GM12878 (cell line): ENCODE data around the gene INTS13. TPM values are rescaled to one million over a fixed set of nuclear protein-coding genes. Genes with fewer than 3 reads are reported as not detected.

Experiments used
- BACH1 ChIP-seq: fragments of 450-650 bp; IDR thresholded peaks from 2 replicates; pipeline ENCODE4 v1.6.1; 2017; ENCODE audit warnings: mild to moderate bottlenecking, borderline replicate concordance
- CREB1 ChIP-seq: IDR thresholded peaks from 2 replicates; pipeline ENCODE4 v1.6.1; 2012; ENCODE audit warnings: low read depth, mild to moderate bottlenecking, inconsistent platforms
- EP300 ChIP-seq, 2 experiments: fragments of 150-350 bp in 1 of 2; IDR thresholded peaks; 2 replicates each; pipeline ENCODE4 v1.6.1; 2011 to 2012; ENCODE audit warnings: low read depth in 2 of 2, low read length in 2 of 2, borderline replicate concordance in 1 of 2, improper control_type of control experiment in 1 of 2, inconsistent platforms in 1 of 2; ENCODE audit not compliant: control insufficient read depth in 1 of 2
- HDAC2 ChIP-seq: fragments of 200-600 bp; sonication (generic); IDR thresholded peaks from 2 replicates; pipeline ENCODE4 v1.6.1; 2017
- KDM1A ChIP-seq: fragments of 200-600 bp; sonication (generic); IDR thresholded peaks from 2 replicates; pipeline ENCODE4 v1.6.1; 2016; ENCODE audit warnings: borderline replicate concordance
- KLF5 ChIP-seq: fragments of 450-650 bp; IDR thresholded peaks from 2 replicates; pipeline ENCODE4 v1.6.1; 2014; ENCODE audit warnings: mild to moderate bottlenecking; ENCODE audit not compliant: partially characterized antibody
- MEF2A ChIP-seq: IDR thresholded peaks from 2 replicates; pipeline ENCODE4 v1.6.1; 2011; ENCODE audit warnings: low read depth, mild to moderate bottlenecking, low read length, moderate library complexity; ENCODE audit not compliant: insufficient read depth
- MYB ChIP-seq: fragments of 150-350 bp; IDR thresholded peaks from 2 replicates; pipeline ENCODE4 v1.6.1; 2014; ENCODE audit warnings: mild to moderate bottlenecking, low read depth, low read length, borderline replicate concordance
- POU2F2 ChIP-seq: IDR thresholded peaks from 3 replicates; pipeline ENCODE4 v1.6.1; 2011; ENCODE audit warnings: low read depth, mild to moderate bottlenecking, low read length, borderline replicate concordance
- SIX5 ChIP-seq: IDR thresholded peaks from 2 replicates; pipeline ENCODE4 v1.6.1; 2011; ENCODE audit warnings: mild to moderate bottlenecking, low read depth, low read length, moderate library complexity; ENCODE audit not compliant: severe bottlenecking
- SP1 ChIP-seq: IDR thresholded peaks from one replicate; pipeline ENCODE4 v1.6.1; 2011; ENCODE audit warnings: low read depth, low read length
- SREBF2 ChIP-seq: IDR thresholded peaks from 2 replicates; pipeline ENCODE4 v1.6.1; 2012; ENCODE audit warnings: mild to moderate bottlenecking, low read length
- TAF1 ChIP-seq: IDR thresholded peaks from 2 replicates; pipeline ENCODE4 v1.6.1; 2011; ENCODE audit warnings: mild to moderate bottlenecking, low read depth, low read length, borderline replicate concordance
- ZBED1 ChIP-seq: IDR thresholded peaks from 2 replicates; pipeline ENCODE4 v1.6.1; 2016; ENCODE audit warnings: borderline replicate concordance
- ZNF24 ChIP-seq: fragments of 450-650 bp; IDR thresholded peaks from 2 replicates; pipeline ENCODE4 v1.6.1; 2017; ENCODE audit warnings: antibody characterized with exemption, mild to moderate bottlenecking
- ZNF384 ChIP-seq: IDR thresholded peaks from 2 replicates; pipeline ENCODE4 v1.6.1; 2012; ENCODE audit warnings: low read depth, mild to moderate bottlenecking, low read length, improper control_type of control experiment, borderline replicate concordance
- ZNF622 ChIP-seq: fragments of 450-650 bp; IDR thresholded peaks from 2 replicates; pipeline ENCODE4 v1.6.1; 2017; ENCODE audit warnings: mild to moderate bottlenecking, inconsistent platforms
- polyA plus RNA-seq, 11 experiments: library from polyadenylated mRNA; depleted of rRNA in 4 of 11; unstranded in 6 of 11; stranded (reverse) in 5 of 11; fragments of >200 nt; fragmentation: Nextera tagmentation in 4 of 11; fragmentation: Illumina TruSeq in 1 of 11; extraction: Ambion mirVana in 4 of 11; extraction: Trizol in 1 of 11; gene quantifications; 1 replicate in 1 of 11; 2 replicates in 10 of 11; pipeline versions ENCODE4 v1.2.1 to v1.2.3, GENCODE V29; 2011 to 2016; ENCODE audit warnings: inconsistent platforms in 2 of 11, missing spikeins in 2 of 11, low read depth in 1 of 11
- total RNA-seq, 4 experiments: library from RNA; depleted of rRNA in 3 of 4; stranded (reverse); fragments of >200 nt in 3 of 4; fragmentation: Illumina TruSeq in 1 of 4; extraction: Trizol in 1 of 4; gene quantifications; 2 replicates each; pipeline versions ENCODE4 v1.2.1 to v1.2.3, GENCODE V29; 2013 to 2021
- TF ChIP-seq, protein P1 (sequence below): fragments of 450-650 bp; IDR thresholded peaks from 2 replicates; pipeline ENCODE4 v1.6.1; 2017; ENCODE audit warnings: mild to moderate bottlenecking, moderate library complexity
- TF ChIP-seq, protein P2 (sequence below): IDR thresholded peaks from 2 replicates; pipeline ENCODE4 v1.6.1; 2011; ENCODE audit warnings: borderline replicate concordance, low read depth, mild to moderate bottlenecking, moderate library complexity, mixed read lengths, low read length; ENCODE audit not compliant: insufficient read depth; ENCODE audit errors: extremely low read length
- TF ChIP-seq, protein P3 (sequence below): fragments of 450-650 bp; IDR thresholded peaks from 2 replicates; pipeline ENCODE4 v1.6.1; 2016; ENCODE audit warnings: mild to moderate bottlenecking
- TF ChIP-seq, protein P4 (sequence below): fragments of 450-650 bp; conservative IDR thresholded peaks from 2 replicates; pipeline ENCODE4 v1.6.1; 2017; ENCODE audit warnings: mild to moderate bottlenecking, moderate library complexity
- TF ChIP-seq, protein P5 (sequence below): fragments of 150-350 bp; IDR thresholded peaks from 2 replicates; pipeline ENCODE4 v1.6.1; 2014; ENCODE audit warnings: mild to moderate bottlenecking, low read depth, low read length

The INTS13 gene
- total and polyA plus RNA-seq, 10 of the 15 experiments (the other 5 are each of a cell fraction or from before 2014, with no cell fraction given) = 33.4 to 72.0 (median 59.9) TPM

DNA sequence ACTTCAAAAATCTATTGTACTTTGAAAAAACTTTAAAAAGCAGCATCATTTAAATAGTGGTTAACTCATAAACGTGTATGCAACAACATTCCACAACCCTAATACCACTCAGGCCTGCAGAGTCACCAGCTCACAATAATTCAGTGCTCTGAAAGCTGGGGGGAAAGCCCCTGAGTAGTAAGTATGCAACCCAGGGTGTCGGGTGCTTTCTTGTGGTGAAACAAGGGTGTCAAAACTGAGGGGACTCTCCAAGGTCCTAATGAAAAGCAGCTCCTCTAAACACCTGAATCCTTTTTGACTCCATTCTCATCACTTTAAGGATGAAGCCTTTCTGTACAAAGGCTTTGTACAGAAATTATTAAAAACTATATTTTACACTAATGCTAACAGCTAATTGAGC lies 34.2 kb upstream of the INTS13 start (continued):
- TF ChIP-seq, protein P1, sequence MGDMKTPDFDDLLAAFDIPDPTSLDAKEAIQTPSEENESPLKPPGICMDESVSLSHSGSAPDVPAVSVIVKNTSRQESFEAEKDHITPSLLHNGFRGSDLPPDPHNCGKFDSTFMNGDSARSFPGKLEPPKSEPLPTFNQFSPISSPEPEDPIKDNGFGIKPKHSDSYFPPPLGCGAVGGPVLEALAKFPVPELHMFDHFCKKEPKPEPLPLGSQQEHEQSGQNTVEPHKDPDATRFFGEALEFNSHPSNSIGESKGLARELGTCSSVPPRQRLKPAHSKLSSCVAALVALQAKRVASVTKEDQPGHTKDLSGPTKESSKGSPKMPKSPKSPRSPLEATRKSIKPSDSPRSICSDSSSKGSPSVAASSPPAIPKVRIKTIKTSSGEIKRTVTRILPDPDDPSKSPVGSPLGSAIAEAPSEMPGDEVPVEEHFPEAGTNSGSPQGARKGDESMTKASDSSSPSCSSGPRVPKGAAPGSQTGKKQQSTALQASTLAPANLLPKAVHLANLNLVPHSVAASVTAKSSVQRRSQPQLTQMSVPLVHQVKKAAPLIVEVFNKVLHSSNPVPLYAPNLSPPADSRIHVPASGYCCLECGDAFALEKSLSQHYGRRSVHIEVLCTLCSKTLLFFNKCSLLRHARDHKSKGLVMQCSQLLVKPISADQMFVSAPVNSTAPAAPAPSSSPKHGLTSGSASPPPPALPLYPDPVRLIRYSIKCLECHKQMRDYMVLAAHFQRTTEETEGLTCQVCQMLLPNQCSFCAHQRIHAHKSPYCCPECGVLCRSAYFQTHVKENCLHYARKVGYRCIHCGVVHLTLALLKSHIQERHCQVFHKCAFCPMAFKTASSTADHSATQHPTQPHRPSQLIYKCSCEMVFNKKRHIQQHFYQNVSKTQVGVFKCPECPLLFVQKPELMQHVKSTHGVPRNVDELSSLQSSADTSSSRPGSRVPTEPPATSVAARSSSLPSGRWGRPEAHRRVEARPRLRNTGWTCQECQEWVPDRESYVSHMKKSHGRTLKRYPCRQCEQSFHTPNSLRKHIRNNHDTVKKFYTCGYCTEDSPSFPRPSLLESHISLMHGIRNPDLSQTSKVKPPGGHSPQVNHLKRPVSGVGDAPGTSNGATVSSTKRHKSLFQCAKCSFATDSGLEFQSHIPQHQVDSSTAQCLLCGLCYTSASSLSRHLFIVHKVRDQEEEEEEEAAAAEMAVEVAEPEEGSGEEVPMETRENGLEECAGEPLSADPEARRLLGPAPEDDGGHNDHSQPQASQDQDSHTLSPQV = no peak
- TF ChIP-seq TAF1 (no peak), MEF2A (no peak), HDAC2 (no peak), ZBED1 (peak; percentile 43; the same call in 1 of the 2 replicates), KLF5 (no peak), SIX5 (no peak), KDM1A (no peak), EP300 (IDR thresholded peaks at IDR 0.05; ENCODE audit: borderline replicate concordance in 1 of 2, control insufficient read depth in 1 of 2, low read depth in 2 of 2, low read length in 2 of 2) (peak; percentile 37 to 65; a peak in 2 of 4 replicates), POU2F2 (peak; percentile 87; the same call in 2 of the 3 replicates), SREBF2 (no peak), MYB (no peak), CREB1 (0 out of 2 replicates have a peak, but pooled peaks have one; percentile 38), BACH1 (peak; percentile 68; the same call in 1 of the 2 replicates), SP1 (no peak), ZNF24 (no peak), ZNF384 (no peak), ZNF622 (no peak)
- TF ChIP-seq, protein P2, sequence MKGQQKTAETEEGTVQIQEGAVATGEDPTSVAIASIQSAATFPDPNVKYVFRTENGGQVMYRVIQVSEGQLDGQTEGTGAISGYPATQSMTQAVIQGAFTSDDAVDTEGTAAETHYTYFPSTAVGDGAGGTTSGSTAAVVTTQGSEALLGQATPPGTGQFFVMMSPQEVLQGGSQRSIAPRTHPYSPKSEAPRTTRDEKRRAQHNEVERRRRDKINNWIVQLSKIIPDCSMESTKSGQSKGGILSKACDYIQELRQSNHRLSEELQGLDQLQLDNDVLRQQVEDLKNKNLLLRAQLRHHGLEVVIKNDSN = no peak
- TF ChIP-seq, protein P3, sequence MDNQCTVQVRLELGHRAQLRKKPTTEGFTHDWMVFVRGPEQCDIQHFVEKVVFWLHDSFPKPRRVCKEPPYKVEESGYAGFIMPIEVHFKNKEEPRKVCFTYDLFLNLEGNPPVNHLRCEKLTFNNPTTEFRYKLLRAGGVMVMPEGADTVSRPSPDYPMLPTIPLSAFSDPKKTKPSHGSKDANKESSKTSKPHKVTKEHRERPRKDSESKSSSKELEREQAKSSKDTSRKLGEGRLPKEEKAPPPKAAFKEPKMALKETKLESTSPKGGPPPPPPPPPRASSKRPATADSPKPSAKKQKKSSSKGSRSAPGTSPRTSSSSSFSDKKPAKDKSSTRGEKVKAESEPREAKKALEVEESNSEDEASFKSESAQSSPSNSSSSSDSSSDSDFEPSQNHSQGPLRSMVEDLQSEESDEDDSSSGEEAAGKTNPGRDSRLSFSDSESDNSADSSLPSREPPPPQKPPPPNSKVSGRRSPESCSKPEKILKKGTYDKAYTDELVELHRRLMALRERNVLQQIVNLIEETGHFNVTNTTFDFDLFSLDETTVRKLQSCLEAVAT = peak; percentile 72
- TF ChIP-seq, protein P4, sequence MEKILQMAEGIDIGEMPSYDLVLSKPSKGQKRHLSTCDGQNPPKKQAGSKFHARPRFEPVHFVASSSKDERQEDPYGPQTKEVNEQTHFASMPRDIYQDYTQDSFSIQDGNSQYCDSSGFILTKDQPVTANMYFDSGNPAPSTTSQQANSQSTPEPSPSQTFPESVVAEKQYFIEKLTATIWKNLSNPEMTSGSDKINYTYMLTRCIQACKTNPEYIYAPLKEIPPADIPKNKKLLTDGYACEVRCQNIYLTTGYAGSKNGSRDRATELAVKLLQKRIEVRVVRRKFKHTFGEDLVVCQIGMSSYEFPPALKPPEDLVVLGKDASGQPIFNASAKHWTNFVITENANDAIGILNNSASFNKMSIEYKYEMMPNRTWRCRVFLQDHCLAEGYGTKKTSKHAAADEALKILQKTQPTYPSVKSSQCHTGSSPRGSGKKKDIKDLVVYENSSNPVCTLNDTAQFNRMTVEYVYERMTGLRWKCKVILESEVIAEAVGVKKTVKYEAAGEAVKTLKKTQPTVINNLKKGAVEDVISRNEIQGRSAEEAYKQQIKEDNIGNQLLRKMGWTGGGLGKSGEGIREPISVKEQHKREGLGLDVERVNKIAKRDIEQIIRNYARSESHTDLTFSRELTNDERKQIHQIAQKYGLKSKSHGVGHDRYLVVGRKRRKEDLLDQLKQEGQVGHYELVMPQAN = no peak
- TF ChIP-seq, protein P5, sequence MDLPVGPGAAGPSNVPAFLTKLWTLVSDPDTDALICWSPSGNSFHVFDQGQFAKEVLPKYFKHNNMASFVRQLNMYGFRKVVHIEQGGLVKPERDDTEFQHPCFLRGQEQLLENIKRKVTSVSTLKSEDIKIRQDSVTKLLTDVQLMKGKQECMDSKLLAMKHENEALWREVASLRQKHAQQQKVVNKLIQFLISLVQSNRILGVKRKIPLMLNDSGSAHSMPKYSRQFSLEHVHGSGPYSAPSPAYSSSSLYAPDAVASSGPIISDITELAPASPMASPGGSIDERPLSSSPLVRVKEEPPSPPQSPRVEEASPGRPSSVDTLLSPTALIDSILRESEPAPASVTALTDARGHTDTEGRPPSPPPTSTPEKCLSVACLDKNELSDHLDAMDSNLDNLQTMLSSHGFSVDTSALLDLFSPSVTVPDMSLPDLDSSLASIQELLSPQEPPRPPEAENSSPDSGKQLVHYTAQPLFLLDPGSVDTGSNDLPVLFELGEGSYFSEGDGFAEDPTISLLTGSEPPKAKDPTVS = no peak
